K562 (cell line): ENCODE measurements around the gene ACADM. TPM values are rescaled to one million over a fixed set of nuclear protein-coding genes. Genes with fewer than 3 reads are reported as not detected.

Experiments
- DACH1 ChIP-seq: fragments of 450-650 bp; IDR thresholded peaks from 2 replicates; pipeline ENCODE4 v1.6.1; 2018; ENCODE audit not compliant: partially characterized antibody
- MEF2A ChIP-seq: IDR thresholded peaks from 2 replicates; pipeline ENCODE4 v1.6.1; 2011; ENCODE audit warnings: low read depth, mild to moderate bottlenecking, low read length, moderate library complexity; ENCODE audit not compliant: control insufficient read depth
- POLR3G ChIP-seq: IDR thresholded peaks from 2 replicates; pipeline ENCODE4 v1.6.1; 2011; ENCODE audit not compliant: insufficient read length, insufficient replicate concordance; ENCODE audit errors: extremely low read depth
- SMC3 ChIP-seq: conservative IDR thresholded peaks from 2 replicates; pipeline ENCODE4 v1.6.1; 2011; ENCODE audit warnings: low read depth, low read length, improper control_type of control experiment; ENCODE audit not compliant: insufficient read depth
- SPI1 ChIP-seq: IDR thresholded peaks from 2 replicates; pipeline ENCODE4 v1.6.1; 2011; ENCODE audit warnings: low read depth, low read length, control low read depth, borderline replicate concordance
- SRSF1 ChIP-seq: fragments of 200-400 bp; formaldehyde crosslinking; IDR thresholded peaks from 2 replicates; pipeline ENCODE4 v1.6.1; 2017; ENCODE audit warnings: mild to moderate bottlenecking, low read depth, low read length, moderate library complexity
- TBL1XR1 ChIP-seq, 2 experiments: IDR thresholded peaks; 2 replicates each; pipeline ENCODE4 v1.6.1; 2012; ENCODE audit warnings: improper control_type of control experiment in 2 of 2, low read length in 2 of 2, mild to moderate bottlenecking in 1 of 2
- WHSC1 ChIP-seq: IDR thresholded peaks from one replicate; pipeline ENCODE4 v1.6.1; 2012; ENCODE audit warnings: low read length, control low read depth, inconsistent platforms
- ZNF134 ChIP-seq: fragments of 250-450 bp; sonication (Bioruptor Pico); conservative IDR thresholded peaks from 2 replicates; pipeline ENCODE4 v1.4.0; 2020
- ZNF699 ChIP-seq: fragments of 250-450 bp; sonication (Bioruptor Pico); IDR thresholded peaks from 2 replicates; pipeline ENCODE4 v1.8.0; 2021; ENCODE audit warnings: mild to moderate bottlenecking, moderate library complexity; ENCODE audit not compliant: insufficient replicate concordance
- polyA plus RNA-seq, 8 experiments: library from polyadenylated mRNA; depleted of rRNA in 4 of 8; stranded (reverse) in 5 of 8; unstranded in 3 of 8; fragments of >200 nt; fragmentation: Nextera tagmentation in 2 of 8; fragmentation: Illumina TruSeq in 1 of 8; extraction: Ambion mirVana in 2 of 8; extraction: Trizol in 1 of 8; gene quantifications; 2 replicates each; pipeline versions ENCODE4 v1.2.1 to v1.2.3, GENCODE V29; 2011 to 2014; ENCODE audit warnings: inconsistent platforms in 1 of 8, missing spikeins in 1 of 8
- total RNA-seq, 7 experiments: library from RNA; depleted of rRNA in 6 of 7; stranded (reverse); fragments of >200 nt in 6 of 7; fragmentation: Illumina TruSeq in 2 of 7; extraction: Trizol in 2 of 7; gene quantifications; 2 replicates each; pipeline versions ENCODE4 v1.2.1 to v1.2.3, GENCODE V29; 2011 to 2021; ENCODE audit warnings: low replicate concordance in 1 of 7
- TF ChIP-seq, protein P1 (sequence below): sonication (generic); formaldehyde crosslinking; IDR thresholded peaks from 2 replicates; pipeline ENCODE4 v1.8.0; 2022; ENCODE audit warnings: missing genetic modification reagents, mild to moderate bottlenecking, moderate library complexity, borderline replicate concordance
- TF ChIP-seq, protein P2 (sequence below): fragments of 450-650 bp; formaldehyde crosslinking; IDR thresholded peaks from 2 replicates; pipeline ENCODE4 v1.4.0; 2020; ENCODE audit warnings: mild to moderate bottlenecking, moderate library complexity
- TF ChIP-seq, protein P3 (sequence below): fragments of 450-650 bp; IDR thresholded peaks from 2 replicates; pipeline ENCODE4 v1.7.0; 2016; ENCODE audit warnings: borderline replicate concordance

ACADM gene
- total and polyA plus RNA-seq, 9 of the 15 experiments (the other 6 are each of a cell fraction or from before 2014, with no cell fraction given): 82.5 to 156 (median 123) TPM

DNA sequence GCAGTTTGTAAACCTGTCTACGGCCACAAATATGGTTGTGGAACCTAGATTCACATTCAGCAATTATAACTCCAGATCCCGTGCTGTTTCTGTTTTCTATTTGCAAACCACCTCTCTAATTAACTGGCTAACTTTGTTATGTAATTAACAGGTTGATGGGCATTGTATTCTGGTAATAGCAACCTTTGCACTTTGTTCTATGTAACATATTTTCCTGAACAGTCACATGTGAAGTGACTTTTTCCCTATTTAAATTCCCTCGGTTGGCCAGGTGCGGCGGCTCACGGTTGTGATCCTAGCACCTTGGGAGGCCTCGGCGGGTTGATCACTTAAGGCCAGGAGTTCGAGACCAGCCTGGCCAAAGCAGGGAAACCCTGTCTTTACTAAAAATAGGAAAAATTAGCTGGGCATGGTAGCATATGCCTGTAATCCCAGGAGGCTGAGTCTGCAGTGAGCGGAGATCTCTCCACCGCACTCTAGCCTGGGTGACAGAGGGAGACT is 1.4 kb downstream of the ACADM start (continued):
- TF ChIP-seq, protein P1, sequence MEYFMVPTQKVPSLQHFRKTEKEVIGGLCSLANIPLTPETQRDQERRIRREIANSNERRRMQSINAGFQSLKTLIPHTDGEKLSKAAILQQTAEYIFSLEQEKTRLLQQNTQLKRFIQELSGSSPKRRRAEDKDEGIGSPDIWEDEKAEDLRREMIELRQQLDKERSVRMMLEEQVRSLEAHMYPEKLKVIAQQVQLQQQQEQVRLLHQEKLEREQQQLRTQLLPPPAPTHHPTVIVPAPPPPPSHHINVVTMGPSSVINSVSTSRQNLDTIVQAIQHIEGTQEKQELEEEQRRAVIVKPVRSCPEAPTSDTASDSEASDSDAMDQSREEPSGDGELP (CRISPR knock-in tag): no peak
- TF ChIP-seq SPI1 (no peak), MEF2A (no peak), WHSC1 (no peak), DACH1 (peak; percentile 53), ZNF699 (CRISPR knock-in tag) (no peak), SMC3 (no peak), ZNF134 (CRISPR knock-in tag) (no peak), SRSF1 (no peak), TBL1XR1 (IDR thresholded peaks at IDR 0.05; ENCODE audit: low read length in 2 of 2) (no peak), POLR3G (no peak)
- TF ChIP-seq, protein P2, sequence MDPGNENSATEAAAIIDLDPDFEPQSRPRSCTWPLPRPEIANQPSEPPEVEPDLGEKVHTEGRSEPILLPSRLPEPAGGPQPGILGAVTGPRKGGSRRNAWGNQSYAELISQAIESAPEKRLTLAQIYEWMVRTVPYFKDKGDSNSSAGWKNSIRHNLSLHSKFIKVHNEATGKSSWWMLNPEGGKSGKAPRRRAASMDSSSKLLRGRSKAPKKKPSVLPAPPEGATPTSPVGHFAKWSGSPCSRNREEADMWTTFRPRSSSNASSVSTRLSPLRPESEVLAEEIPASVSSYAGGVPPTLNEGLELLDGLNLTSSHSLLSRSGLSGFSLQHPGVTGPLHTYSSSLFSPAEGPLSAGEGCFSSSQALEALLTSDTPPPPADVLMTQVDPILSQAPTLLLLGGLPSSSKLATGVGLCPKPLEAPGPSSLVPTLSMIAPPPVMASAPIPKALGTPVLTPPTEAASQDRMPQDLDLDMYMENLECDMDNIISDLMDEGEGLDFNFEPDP (CRISPR knock-in tag): no peak
- TF ChIP-seq, protein P3, sequence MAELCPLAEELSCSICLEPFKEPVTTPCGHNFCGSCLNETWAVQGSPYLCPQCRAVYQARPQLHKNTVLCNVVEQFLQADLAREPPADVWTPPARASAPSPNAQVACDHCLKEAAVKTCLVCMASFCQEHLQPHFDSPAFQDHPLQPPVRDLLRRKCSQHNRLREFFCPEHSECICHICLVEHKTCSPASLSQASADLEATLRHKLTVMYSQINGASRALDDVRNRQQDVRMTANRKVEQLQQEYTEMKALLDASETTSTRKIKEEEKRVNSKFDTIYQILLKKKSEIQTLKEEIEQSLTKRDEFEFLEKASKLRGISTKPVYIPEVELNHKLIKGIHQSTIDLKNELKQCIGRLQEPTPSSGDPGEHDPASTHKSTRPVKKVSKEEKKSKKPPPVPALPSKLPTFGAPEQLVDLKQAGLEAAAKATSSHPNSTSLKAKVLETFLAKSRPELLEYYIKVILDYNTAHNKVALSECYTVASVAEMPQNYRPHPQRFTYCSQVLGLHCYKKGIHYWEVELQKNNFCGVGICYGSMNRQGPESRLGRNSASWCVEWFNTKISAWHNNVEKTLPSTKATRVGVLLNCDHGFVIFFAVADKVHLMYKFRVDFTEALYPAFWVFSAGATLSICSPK: no peak
